T-helper 1 cell (primary cell): ENCODE measurements around the gene AKAP10.

Source experiments
- DNase-seq, 5 donors: peaks; one replicate each; pipeline ENCODE4 v3.0.0-alpha.2; 2012 to 2020

The AKAP10 gene

GRCh38 chr17:19857640-19858039, 120.0 kb downstream of the AKAP10 start:
- no peak for DNase-seq
